PC-9 (cell line): ENCODE data around the gene STRN3. TPM values are rescaled to one million over a fixed set of nuclear protein-coding genes. Genes with fewer than 3 reads are reported as not detected.

Source experiments
- BruUV-seq: library from RNA; stranded (reverse); fragments of 400-500 nt; replicated peaks from 2 replicates; lab custom pipeline; 2021; lab: Mats Ljungman, UMichigan
- CTCF ChIA-PET: fragments of 300-600 bp; sonication (Branson Sonifier 250); formaldehyde crosslinking; loops from one replicate; lab custom pipeline; 2022; ENCODE audit warnings: antibody characterized with exemption; lab: Charles Lee
- POLR2A ChIA-PET: fragments of 300-600 bp; sonication (Branson Sonifier 250); formaldehyde crosslinking; loops from one replicate; lab custom pipeline; 2022; ENCODE audit warnings: antibody characterized with exemption; ENCODE audit not compliant: unreplicated experiment; lab: Charles Lee
- DNase-seq, 2 experiments: peaks; one replicate each; pipeline versions ENCODE4 v3.0.0 to v3.0.0-alpha.2; 2015 to 2022; ENCODE audit warnings: mixed read lengths in 1 of 2
- H2AFZ ChIP-seq: fragments of 200-600 bp; sonication (generic); 2 replicates; pipeline ENCODE4 v1.8.1; 2017; ENCODE audit warnings: antibody characterized with exemption
- H3F3A ChIP-seq: fragments of 200-600 bp; sonication (generic); 2 replicates; pipeline ENCODE4 v1.8.1; 2017; ENCODE audit warnings: antibody characterized with exemption, mild to moderate bottlenecking, low read depth; ENCODE audit not compliant: insufficient read depth
- H3K27ac ChIP-seq: fragments of 200-600 bp; sonication (generic); 2 replicates; pipeline ENCODE4 v1.6.1; 2016; ENCODE audit warnings: mixed run types
- H3K27me3 ChIP-seq: fragments of 200-600 bp; sonication (generic); 2 replicates; pipeline ENCODE4 v1.6.1; 2016; ENCODE audit warnings: low read depth, mixed run types; ENCODE audit not compliant: insufficient read depth
- H3K36me3 ChIP-seq: fragments of 200-600 bp; sonication (generic); 2 replicates; pipeline ENCODE4 v1.6.1; 2016; ENCODE audit warnings: low read depth, mixed run types
- H3K4me1 ChIP-seq: fragments of 200-600 bp; sonication (generic); replicated peaks from 2 replicates; pipeline ENCODE4 v1.6.1; 2016; ENCODE audit warnings: mixed run types; ENCODE audit not compliant: insufficient read depth
- H3K4me2 ChIP-seq: fragments of 200-600 bp; sonication (generic); 2 replicates; pipeline ENCODE4 v1.6.1; 2017; ENCODE audit warnings: mixed run types
- H3K4me3 ChIP-seq: fragments of 200-600 bp; sonication (generic); 2 replicates; pipeline ENCODE4 v1.6.1; 2016; ENCODE audit warnings: mixed run types
- H3K79me2 ChIP-seq: fragments of 200-600 bp; sonication (generic); 2 replicates; pipeline ENCODE4 v1.6.1; 2017; ENCODE audit warnings: low read depth, mixed run types
- H3K9me2 ChIP-seq: fragments of 200-600 bp; sonication (generic); 2 replicates; pipeline ENCODE4 v1.8.1; 2017; ENCODE audit warnings: mild to moderate bottlenecking; ENCODE audit not compliant: insufficient read depth
- H3K9me3 ChIP-seq: fragments of 200-600 bp; sonication (generic); 2 replicates; pipeline ENCODE4 v1.8.1; 2016; ENCODE audit warnings: low read depth; ENCODE audit not compliant: insufficient read depth
- H4K20me1 ChIP-seq: fragments of 200-600 bp; sonication (generic); 2 replicates; pipeline ENCODE4 v1.8.1; 2017; ENCODE audit not compliant: insufficient read depth
- EZH2 ChIP-seq: fragments of 200-600 bp; sonication (generic); IDR thresholded peaks from 2 replicates; pipeline ENCODE4 v1.8.0; 2017; ENCODE audit warnings: antibody characterized with exemption, low read depth
- intact Hi-C: fragments of 100-400 bp; cut with micrococcal nuclease; formaldehyde crosslinking; loops from one replicate; pipeline ENCODE4 v1.10.0; 2022; ENCODE audit not compliant: unreplicated experiment
- total RNA-seq: library from RNA; stranded (reverse); gene quantifications from 2 replicates; pipeline ENCODE4 v1.2.3, GENCODE V29; 2021
- TF ChIP-seq, protein P1 (sequence below): fragments of 200-600 bp; sonication (generic); conservative IDR thresholded peaks from 2 replicates; pipeline ENCODE4 v1.6.1; 2017; ENCODE audit warnings: mixed run types, antibody characterized with exemption, mild to moderate bottlenecking, moderate library complexity

The STRN3 gene
- total RNA-seq, 1 experiment from 2014 or later = 18.1 TPM

DNA sequence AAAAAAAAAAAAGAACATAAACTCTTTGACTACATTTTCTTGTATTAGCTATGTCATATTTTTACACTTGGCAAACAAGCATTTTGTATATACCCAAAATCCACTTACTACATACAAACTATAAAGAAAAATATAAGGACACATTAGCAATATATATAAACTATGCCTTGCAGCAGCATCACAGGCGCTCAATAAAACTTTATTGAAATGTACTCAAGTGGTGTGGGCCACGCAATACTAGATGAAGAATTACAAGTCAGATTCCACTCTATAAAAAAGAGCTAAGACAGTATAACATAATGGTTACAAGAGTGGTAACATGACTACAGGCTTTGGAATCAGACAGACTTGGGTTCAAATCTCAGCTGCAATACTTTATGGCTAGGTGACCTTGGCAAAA lies 3.8 kb downstream of the STRN3 start:
- Histone ChIP-seq H3K27ac (no peak overlapping the region), H2AFZ (no peak overlapping the region), H3K4me2 (no peak overlapping the region), H3K4me1 (peaks cover 15% of the 10 kb centered on the region), H3K27me3 (no peaks in the 10 kb centered on the region), H3K4me3 (no peak overlapping the region), H4K20me1 (peaks cover 16% of the 10 kb centered on the region), H3K9me2 (no peaks in the 10 kb centered on the region), H3K79me2 (peaks cover 84% of the 10 kb centered on the region), H3K9me3 (no peaks in the 10 kb centered on the region), H3K36me3 (no peaks in the 10 kb centered on the region), H3F3A (peaks cover 10% of the 10 kb centered on the region)
- POLR2A ChIA-PET = no interaction called here
- no TSS peak for BruUV-seq
- intact Hi-C loops = no loop called here
- DNase-seq = no peak
- CTCF ChIA-PET = no interaction called here
- no peak for TF ChIP-seq EZH2
- TF ChIP-seq, protein P1, sequence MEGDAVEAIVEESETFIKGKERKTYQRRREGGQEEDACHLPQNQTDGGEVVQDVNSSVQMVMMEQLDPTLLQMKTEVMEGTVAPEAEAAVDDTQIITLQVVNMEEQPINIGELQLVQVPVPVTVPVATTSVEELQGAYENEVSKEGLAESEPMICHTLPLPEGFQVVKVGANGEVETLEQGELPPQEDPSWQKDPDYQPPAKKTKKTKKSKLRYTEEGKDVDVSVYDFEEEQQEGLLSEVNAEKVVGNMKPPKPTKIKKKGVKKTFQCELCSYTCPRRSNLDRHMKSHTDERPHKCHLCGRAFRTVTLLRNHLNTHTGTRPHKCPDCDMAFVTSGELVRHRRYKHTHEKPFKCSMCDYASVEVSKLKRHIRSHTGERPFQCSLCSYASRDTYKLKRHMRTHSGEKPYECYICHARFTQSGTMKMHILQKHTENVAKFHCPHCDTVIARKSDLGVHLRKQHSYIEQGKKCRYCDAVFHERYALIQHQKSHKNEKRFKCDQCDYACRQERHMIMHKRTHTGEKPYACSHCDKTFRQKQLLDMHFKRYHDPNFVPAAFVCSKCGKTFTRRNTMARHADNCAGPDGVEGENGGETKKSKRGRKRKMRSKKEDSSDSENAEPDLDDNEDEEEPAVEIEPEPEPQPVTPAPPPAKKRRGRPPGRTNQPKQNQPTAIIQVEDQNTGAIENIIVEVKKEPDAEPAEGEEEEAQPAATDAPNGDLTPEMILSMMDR = no peak

DNA sequence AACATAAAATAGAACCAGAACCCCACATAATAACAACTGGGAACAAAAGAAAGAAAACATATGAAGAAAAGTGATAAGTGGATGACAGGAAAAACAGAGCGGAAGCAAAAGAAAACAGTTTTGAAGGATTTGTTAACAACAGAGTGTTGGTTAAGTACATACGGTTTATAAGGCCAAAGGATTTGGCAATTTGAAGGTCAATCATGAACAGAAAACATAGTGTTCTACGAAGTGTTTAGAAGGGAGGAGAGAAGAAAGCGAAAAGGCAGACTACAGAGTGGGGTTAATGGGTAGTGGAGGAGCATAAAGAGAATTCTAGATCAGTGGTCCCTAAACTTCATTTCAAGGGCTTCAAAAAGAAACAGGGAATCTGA lies 4.6 kb downstream of the STRN3 start:
- no peak for TF ChIP-seq EZH2
- TF ChIP-seq, protein P1 = no peak
- H3K9me3 ChIP-seq = no peaks in the 10 kb centered on the region
- H3K4me3 ChIP-seq = no peak overlapping the region
- peaks cover 1% of the 10 kb centered on the region for H3F3A ChIP-seq
- peaks cover 15% of the 10 kb centered on the region for H3K4me1 ChIP-seq
- no peak overlapping the region for H2AFZ ChIP-seq
- ChIA-PET CTCF (no interaction called here), POLR2A (no interaction called here)
- BruUV-seq = no TSS peak
- peaks cover 16% of the 10 kb centered on the region for H4K20me1 ChIP-seq
- no peaks in the 10 kb centered on the region for H3K36me3 ChIP-seq
- no peak overlapping the region for H3K4me2 ChIP-seq
- DNase-seq = no peak
- no peak overlapping the region for H3K27ac ChIP-seq
- H3K9me2 ChIP-seq = no peaks in the 10 kb centered on the region
- no peaks in the 10 kb centered on the region for H3K27me3 ChIP-seq
- H3K79me2 ChIP-seq = peaks cover 90% of the 10 kb centered on the region
- intact Hi-C loops = no loop called here

DNA sequence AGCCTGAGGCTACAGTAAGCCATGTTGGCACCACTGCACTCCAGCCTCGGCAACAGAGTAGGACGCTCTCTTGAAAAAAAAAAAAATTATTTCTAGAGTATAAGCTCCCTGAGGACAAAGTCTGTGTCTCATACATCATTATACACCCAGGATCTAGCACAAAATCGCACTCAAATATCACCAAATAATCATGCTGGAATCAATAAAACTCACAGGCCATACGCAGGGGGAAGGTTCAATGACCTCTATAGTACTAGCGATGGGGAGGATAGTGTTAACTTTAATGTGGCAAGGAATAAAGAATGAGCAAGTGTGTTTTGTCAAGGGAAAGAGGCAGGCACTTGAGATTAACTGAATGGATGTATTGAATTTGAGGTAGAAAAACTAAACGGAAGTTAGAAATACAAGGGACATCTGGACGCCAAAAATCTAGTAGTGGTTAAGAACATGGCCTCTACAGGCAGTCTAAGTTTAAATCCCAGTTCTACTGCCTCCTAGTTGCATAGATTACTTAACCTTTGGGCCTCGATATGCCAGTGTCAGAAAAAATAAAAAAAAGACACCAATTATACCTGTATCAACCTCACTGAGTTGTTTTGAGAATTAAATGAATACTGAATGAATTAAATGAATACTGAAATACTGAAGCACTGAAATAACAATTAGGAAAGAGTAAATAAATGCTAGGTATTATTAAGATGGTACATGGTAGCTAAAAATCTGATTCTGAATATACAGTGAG lies 5.2 kb downstream of the STRN3 start:
- no peak for DNase-seq
- Histone ChIP-seq H2AFZ (no peak overlapping the region), H3K4me1 (peaks cover 15% of the 10 kb centered on the region), H3K4me3 (no peak overlapping the region), H3K4me2 (no peak overlapping the region), H3F3A (no peaks in the 10 kb centered on the region; the same call in 1 of the 2 replicates), H4K20me1 (peaks cover 16% of the 10 kb centered on the region), H3K9me2 (no peaks in the 10 kb centered on the region), H3K79me2 (peaks cover 92% of the 10 kb centered on the region), H3K9me3 (no peaks in the 10 kb centered on the region), H3K27me3 (no peaks in the 10 kb centered on the region), H3K36me3 (no peaks in the 10 kb centered on the region), H3K27ac (no peak overlapping the region)
- ChIA-PET CTCF (no interaction called here), POLR2A (no interaction called here)
- no TSS peak for BruUV-seq
- intact Hi-C loops = no loop called here
- TF ChIP-seq, protein P1 = no peak
- TF ChIP-seq EZH2 = no peak
